ENCODE data around the gene NCCRP1.

The NCCRP1 gene

GRCh38 chr19:39165857-39166256, 30.9 kb upstream of the NCCRP1 start:
- no peak for DNase-seq (ENCODE audit: low spot score)

- DNase-seq (ENCODE audit: low spot score), result no peak
These were observed 30.0 kb upstream of the NCCRP1 start for GRCh38 chr19:39166571-39167391.

GRCh38 chr19:39167461-39168257, 29.1 kb upstream of the NCCRP1 start:
- DNase-seq (ENCODE audit: low spot score), result no peak

GRCh38 chr19:39168258-39169142, 28.3 kb upstream of the NCCRP1 start:
- DNase-seq (ENCODE audit: low spot score), result no peak

GRCh38 chr19:39169143-39169810, 27.5 kb upstream of the NCCRP1 start:
- no peak for DNase-seq (ENCODE audit: low spot score)

GRCh38 chr19:39170386-39171231, 26.2 kb upstream of the NCCRP1 start:
- no peak for DNase-seq (ENCODE audit: low spot score)

- no peak for DNase-seq (ENCODE audit: low spot score)
These were observed 25.0 kb upstream of the NCCRP1 start for GRCh38 chr19:39171479-39172465.

- DNase-seq (ENCODE audit: low spot score), result no peak
These were observed 23.9 kb upstream of the NCCRP1 start for GRCh38 chr19:39172700-39173501.

- no peak for DNase-seq (ENCODE audit: low spot score)
These were observed 23.2 kb upstream of the NCCRP1 start for GRCh38 chr19:39173502-39173991.

- no peak for DNase-seq (ENCODE audit: low spot score)
These were observed 22.6 kb upstream of the NCCRP1 start for GRCh38 chr19:39174142-39174541.

- DNase-seq (ENCODE audit: low spot score), result no peak
These were observed 21.9 kb upstream of the NCCRP1 start for GRCh38 chr19:39174558-39175544.

GRCh38 chr19:39175564-39175963, 21.2 kb upstream of the NCCRP1 start:
- DNase-seq (ENCODE audit: low spot score), result no peak

- DNase-seq (ENCODE audit: low spot score), result no peak
These were observed 19.6 kb upstream of the NCCRP1 start for GRCh38 chr19:39177110-39177699.

- no peak for DNase-seq (ENCODE audit: low spot score)
These were observed 19.0 kb upstream of the NCCRP1 start for GRCh38 chr19:39177736-39178135.

GRCh38 chr19:39178296-39179006, 18.3 kb upstream of the NCCRP1 start:
- no peak for DNase-seq (ENCODE audit: low spot score)

- DNase-seq (ENCODE audit: low spot score), result no peak
These were observed 17.0 kb upstream of the NCCRP1 start for GRCh38 chr19:39179754-39180153.
